Activated B cell treated with CpG ODN at 0.5 μM for 24 hours (primary cell): Measurements from ENCODE around the gene PLXNA4. TPM values are rescaled to one million over a fixed set of nuclear protein-coding genes. Genes with fewer than 3 reads are reported as not detected.

Experiments
- ATAC-seq: fragments of 200-7000 bp; cut with Tn5 transposase; one replicate; pipeline ENCODE4 v1.10.0; 2021; ENCODE audit warnings: low read depth, mild to moderate bottlenecking, moderate library complexity
- CTCF ChIA-PET: fragments of 350-600 bp; sonication (Branson Sonifier 250); formaldehyde crosslinking; loops from one replicate; lab custom pipeline; 2021; ENCODE audit warnings: antibody characterized with exemption; lab: Charles Lee
- POLR2A ChIA-PET: fragments of 350-600 bp; sonication (Branson Sonifier 250); formaldehyde crosslinking; loops from one replicate; lab custom pipeline; 2021; ENCODE audit warnings: antibody characterized with exemption; lab: Charles Lee
- DNase-seq: peaks from one replicate; pipeline ENCODE4 v3.0.0; 2022
- H3K27ac Mint-ChIP-seq: one replicate; pipeline ENCODE4 v1.8.0; 2020; ENCODE audit warnings: mixed read lengths
- H3K27me3 Mint-ChIP-seq: one replicate; pipeline ENCODE4 v1.8.0; 2021; ENCODE audit warnings: mixed read lengths
- H3K36me3 Mint-ChIP-seq: one replicate; pipeline ENCODE4 v1.8.0; 2021; ENCODE audit warnings: low read depth, mixed read lengths
- H3K4me1 Mint-ChIP-seq: one replicate; pipeline ENCODE4 v1.8.0; 2021; ENCODE audit warnings: mixed read lengths
- H3K4me3 Mint-ChIP-seq: one replicate; pipeline ENCODE4 v1.8.0; 2020; ENCODE audit warnings: mild to moderate bottlenecking, mixed read lengths
- H3K9me3 Mint-ChIP-seq: one replicate; pipeline ENCODE4 v1.8.0; 2020; ENCODE audit warnings: mixed read lengths
- intact Hi-C: fragments of 100-400 bp; cut with micrococcal nuclease; formaldehyde crosslinking; loops from one replicate; pipeline ENCODE4 v1.15.1; 2024
- total RNA-seq: library from RNA; stranded (reverse); gene quantifications from 2 replicates; pipeline ENCODE4 v1.2.3, GENCODE V29; 2022
- TF ChIP-seq, protein P1 (sequence below): fragments of 200-600 bp; IDR thresholded peaks from one replicate; pipeline ENCODE4 v1.8.0; 2022; ENCODE audit warnings: antibody characterized with exemption, mild to moderate bottlenecking

Gene PLXNA4
- total RNA-seq, 1 donor from 2014 or later, result not detected

GRCh38 chr7:132422502-132423111, 153.7 kb downstream of the PLXNA4 start:
- Mint-ChIP-seq H3K9me3 (no peaks in the 10 kb centered on the region), H3K4me3 (no peak overlapping the region), H3K4me1 (no peaks in the 10 kb centered on the region), H3K27me3 (no peaks in the 10 kb centered on the region), H3K36me3 (no peaks in the 10 kb centered on the region), H3K27ac (no peak overlapping the region)
- DNase-seq (no peak), ATAC-seq (no peak)
- ChIA-PET POLR2A (no interaction called here), CTCF (no interaction called here)
- intact Hi-C loops, result no loop called here
- TF ChIP-seq, protein P1, sequence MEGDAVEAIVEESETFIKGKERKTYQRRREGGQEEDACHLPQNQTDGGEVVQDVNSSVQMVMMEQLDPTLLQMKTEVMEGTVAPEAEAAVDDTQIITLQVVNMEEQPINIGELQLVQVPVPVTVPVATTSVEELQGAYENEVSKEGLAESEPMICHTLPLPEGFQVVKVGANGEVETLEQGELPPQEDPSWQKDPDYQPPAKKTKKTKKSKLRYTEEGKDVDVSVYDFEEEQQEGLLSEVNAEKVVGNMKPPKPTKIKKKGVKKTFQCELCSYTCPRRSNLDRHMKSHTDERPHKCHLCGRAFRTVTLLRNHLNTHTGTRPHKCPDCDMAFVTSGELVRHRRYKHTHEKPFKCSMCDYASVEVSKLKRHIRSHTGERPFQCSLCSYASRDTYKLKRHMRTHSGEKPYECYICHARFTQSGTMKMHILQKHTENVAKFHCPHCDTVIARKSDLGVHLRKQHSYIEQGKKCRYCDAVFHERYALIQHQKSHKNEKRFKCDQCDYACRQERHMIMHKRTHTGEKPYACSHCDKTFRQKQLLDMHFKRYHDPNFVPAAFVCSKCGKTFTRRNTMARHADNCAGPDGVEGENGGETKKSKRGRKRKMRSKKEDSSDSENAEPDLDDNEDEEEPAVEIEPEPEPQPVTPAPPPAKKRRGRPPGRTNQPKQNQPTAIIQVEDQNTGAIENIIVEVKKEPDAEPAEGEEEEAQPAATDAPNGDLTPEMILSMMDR, result no peak

DNA sequence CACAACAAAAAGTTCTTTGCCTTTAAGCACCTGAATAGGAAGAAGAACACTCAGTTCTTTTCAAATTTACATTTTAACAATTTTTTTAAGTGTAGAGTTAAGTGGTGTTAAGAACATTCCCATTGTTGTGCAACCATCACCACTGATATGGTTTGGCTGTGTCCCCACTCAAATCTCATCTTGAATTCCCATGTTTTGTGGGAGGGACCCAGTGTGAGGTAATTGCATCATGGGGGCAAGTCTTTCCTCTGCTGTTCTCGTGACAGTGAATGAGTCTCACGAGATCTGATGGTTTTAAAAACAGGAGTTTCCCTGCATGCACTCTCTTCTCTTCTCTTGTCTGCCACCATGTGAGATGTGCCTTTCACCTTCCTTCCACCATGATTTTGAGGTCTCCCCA, 155.7 kb downstream of the PLXNA4 start:
- Mint-ChIP-seq H3K27ac (no peak overlapping the region), H3K4me3 (no peak overlapping the region), H3K4me1 (no peaks in the 10 kb centered on the region), H3K27me3 (no peaks in the 10 kb centered on the region), H3K9me3 (no peaks in the 10 kb centered on the region), H3K36me3 (no peaks in the 10 kb centered on the region)
- DNase-seq (no peak), ATAC-seq (no peak)
- intact Hi-C loops, result no loop called here
- TF ChIP-seq, protein P1, result no peak
- ChIA-PET CTCF (no interaction called here), POLR2A (no interaction called here)

DNA sequence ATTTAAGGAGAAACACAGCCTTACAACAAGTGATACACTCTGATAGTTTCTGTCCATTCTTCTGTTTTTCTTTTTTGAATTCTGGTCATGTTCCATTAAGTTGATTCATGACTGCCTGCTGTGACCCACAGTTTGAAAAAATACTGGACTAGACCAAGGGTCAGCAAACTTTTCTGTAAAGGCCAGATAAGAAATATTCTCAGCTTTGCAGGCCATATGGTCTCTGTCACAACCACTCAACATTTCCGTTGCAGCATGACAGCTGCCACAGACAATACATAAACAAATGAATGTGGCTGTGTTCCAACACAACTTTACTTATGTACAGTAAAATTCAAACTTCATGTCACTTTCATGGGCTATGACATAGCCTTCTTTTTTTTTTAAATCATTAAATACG, 156.7 kb downstream of the PLXNA4 start:
- intact Hi-C loops, result no loop called here
- no peaks in the 10 kb centered on the region for H3K9me3 Mint-ChIP-seq
- ATAC-seq (no peak), DNase-seq (no peak)
- ChIA-PET CTCF (no interaction called here), POLR2A (no interaction called here)
- H3K36me3 Mint-ChIP-seq, result no peaks in the 10 kb centered on the region
- no peaks in the 10 kb centered on the region for H3K27me3 Mint-ChIP-seq
- H3K27ac Mint-ChIP-seq, result no peak overlapping the region
- H3K4me1 Mint-ChIP-seq, result no peaks in the 10 kb centered on the region
- no peak overlapping the region for H3K4me3 Mint-ChIP-seq
- TF ChIP-seq, protein P1, result no peak

DNA sequence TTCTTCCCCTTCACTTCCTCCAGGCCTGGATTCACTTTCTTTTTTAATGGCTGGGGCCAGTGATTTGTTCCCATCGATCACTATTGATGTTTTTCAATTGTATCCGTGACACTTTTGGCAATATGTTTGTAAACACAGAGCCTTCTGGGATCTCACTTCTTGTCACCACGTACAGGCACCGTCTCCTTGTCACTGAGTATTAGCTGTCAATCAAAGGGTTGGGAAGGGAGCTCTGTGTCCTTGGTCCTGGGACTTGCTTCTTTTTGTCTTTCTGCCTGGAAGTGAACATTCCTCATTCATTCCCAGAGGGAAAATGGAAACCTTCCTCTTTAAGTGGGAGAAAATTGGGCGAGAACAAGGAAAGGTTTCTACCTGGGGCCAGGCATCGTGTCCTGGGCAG, 157.4 kb downstream of the PLXNA4 start:
- POLR2A ChIA-PET, result no interaction called here
- CTCF ChIA-PET, result no interaction called here
- intact Hi-C loops, result no loop called here
- H3K27ac Mint-ChIP-seq, result no peak overlapping the region
- no peaks in the 10 kb centered on the region for H3K4me1 Mint-ChIP-seq
- no peaks in the 10 kb centered on the region for H3K9me3 Mint-ChIP-seq
- ATAC-seq (no peak), DNase-seq (no peak)
- H3K4me3 Mint-ChIP-seq, result no peak overlapping the region
- H3K27me3 Mint-ChIP-seq, result no peaks in the 10 kb centered on the region
- no peaks in the 10 kb centered on the region for H3K36me3 Mint-ChIP-seq
- TF ChIP-seq, protein P1, result no peak

GRCh38 chr7:132417103-132417906, 159.0 kb downstream of the PLXNA4 start:
- TF ChIP-seq, protein P1, result no peak
- no peaks in the 10 kb centered on the region for H3K9me3 Mint-ChIP-seq
- H3K27me3 Mint-ChIP-seq, result peaks cover 2% of the 10 kb centered on the region
- no peaks in the 10 kb centered on the region for H3K4me1 Mint-ChIP-seq
- no peak for DNase-seq
- ChIA-PET CTCF (no interaction called here), POLR2A (no interaction called here)
- ATAC-seq, result no peak
- no peak overlapping the region for H3K27ac Mint-ChIP-seq
- no peak overlapping the region for H3K4me3 Mint-ChIP-seq
- intact Hi-C loops, result no loop called here
- H3K36me3 Mint-ChIP-seq, result no peaks in the 10 kb centered on the region
